Measurements from ENCODE around the gene MED15.
"Not testable (repeated sequence)": the region's sequence is repeated elsewhere in the genome, so short reads cannot be mapped to it uniquely, and the experiment has no call there.

MED15 gene

GRCh38 chr22:20507253-20508066 lies at the start of gene MED15:
Gene MED15 (plus strand): TSS chr22:20507610. CDS start chr22:20507679, 69 bp downstream.
- DNase-seq (ENCODE audit: low read depth, low spot score), result peak; percentile 84

DNA sequence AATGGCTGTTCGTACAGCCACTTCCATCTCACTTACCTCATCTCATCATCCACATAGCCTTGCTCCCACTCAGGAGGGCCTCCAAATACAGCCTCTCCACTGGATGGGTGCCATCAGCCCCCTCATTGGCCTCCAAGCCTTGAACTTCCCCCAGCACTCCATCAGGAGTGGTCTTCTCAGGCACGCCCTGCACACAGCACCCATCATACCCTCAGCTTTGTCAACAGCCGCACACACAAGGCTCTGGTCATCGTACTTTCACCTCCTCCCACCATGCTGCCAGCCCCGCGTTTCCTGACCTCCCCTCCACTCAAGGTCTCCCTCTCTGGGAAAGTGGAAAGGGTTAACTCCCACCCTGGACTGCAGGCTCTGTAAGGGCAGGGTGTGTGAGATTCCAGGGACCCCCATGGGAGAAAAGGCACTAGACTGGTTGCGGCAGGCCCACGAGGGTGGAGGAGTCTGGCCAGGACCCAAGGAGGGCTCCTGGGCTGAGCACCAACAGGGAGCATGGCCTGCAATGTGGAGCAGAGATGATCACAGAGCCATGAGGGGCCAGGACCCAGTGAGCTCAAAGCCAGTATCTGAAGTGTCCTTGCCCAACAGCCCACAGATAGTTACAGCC lies 48.8 kb upstream of the MED15 start:
- no peak for DNase-seq (ENCODE audit: low read depth, low spot score)

GRCh38 chr22:20459152-20459542 lies 48.3 kb upstream of the MED15 start:
- DNase-seq (ENCODE audit: low read depth, low spot score), result no peak

DNA sequence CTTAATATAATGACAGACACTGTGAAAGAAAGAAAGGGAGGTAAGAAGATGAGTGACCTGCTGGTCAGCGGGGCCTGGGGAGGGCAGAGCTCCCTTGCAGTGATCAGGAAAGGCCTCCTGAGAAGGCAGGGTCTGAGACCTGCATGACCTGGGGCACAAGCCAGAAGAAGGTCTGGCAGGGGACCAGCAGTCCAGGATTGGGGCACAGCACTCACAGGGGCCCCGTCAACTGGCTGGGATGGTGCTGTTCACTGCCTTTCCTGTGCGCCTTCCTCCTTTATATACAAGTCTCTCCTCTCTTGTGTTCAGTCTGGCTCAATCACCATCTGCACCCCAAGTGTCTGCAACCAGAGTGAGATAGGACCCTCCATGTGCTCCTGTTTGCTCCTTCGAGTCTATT lies 47.5 kb upstream of the MED15 start:
- no peak for DNase-seq (ENCODE audit: low read depth, low spot score)

- no peak for DNase-seq (ENCODE audit: low read depth, low spot score)
Observed at GRCh38 chr22:20463324-20464095, 43.9 kb upstream of the MED15 start.

GRCh38 chr22:20464096-20464614 lies 43.3 kb upstream of the MED15 start:
- DNase-seq (ENCODE audit: low read depth, low spot score), result peak; percentile 39

- DNase-seq (ENCODE audit: low read depth, low spot score), result no peak
Observed at GRCh38 chr22:20464912-20465758, 42.3 kb upstream of the MED15 start.

DNA sequence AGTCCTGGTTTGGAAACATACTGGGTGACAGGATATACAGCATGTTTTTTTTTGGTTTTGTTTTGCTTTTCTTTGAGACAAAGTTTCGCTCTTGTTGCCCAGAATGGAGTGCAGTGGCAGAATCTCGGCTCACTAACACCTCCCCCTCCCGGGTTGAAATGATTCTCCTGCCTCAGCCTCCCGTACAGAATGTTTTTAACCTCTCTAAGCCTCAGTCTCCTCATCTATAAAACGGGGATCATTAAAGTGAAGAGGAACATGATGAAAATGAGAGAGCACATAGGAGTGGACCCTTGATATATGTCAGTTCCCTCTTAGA lies 41.7 kb upstream of the MED15 start:
- DNase-seq (ENCODE audit: low read depth, low spot score), result no peak

GRCh38 chr22:20466659-20467379 lies 40.6 kb upstream of the MED15 start:
- no peak for DNase-seq (ENCODE audit: low read depth, low spot score)

GRCh38 chr22:20469110-20469868 lies 38.1 kb upstream of the MED15 start:
- no peak for DNase-seq (ENCODE audit: low read depth, low spot score)

GRCh38 chr22:20470525-20470924 lies 36.9 kb upstream of the MED15 start:
- not testable (repeated sequence) for DNase-seq (ENCODE audit: low read depth, low spot score)

DNA sequence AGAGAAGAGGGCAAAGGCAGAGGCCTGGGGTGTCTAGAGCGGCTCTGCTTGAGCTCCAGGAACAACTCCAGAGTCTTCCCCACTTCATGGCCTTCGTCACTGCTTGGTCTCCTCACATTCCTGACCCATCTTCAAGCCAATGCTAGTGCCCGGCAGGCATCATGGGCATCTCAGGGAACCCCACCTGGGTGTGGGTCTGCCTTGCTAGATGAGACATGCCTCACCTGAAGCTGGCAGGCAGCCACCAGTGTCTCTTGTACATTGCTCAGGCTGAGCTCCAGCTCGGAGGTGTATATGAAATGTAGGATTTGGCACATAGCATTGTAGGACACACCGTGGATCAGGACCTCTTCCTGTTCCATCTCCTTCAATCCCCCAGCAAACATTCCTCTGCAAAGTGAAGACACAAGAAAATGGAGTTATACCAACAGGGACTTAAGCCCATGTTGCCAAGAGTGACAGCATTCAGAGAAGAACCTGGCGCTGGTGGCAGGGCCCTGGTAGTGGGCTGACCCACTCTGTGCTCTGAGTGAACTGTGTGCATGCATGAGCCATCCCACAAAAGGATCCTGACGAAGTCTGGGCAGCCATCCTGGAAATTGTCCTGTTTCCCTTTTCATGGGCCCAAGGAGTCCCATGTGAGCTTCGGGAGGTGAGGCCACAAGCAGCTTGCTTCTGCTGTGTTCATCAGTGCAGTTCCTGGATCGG lies 36.1 kb upstream of the MED15 start:
- DNase-seq (ENCODE audit: low read depth, low spot score), result no peak

DNA sequence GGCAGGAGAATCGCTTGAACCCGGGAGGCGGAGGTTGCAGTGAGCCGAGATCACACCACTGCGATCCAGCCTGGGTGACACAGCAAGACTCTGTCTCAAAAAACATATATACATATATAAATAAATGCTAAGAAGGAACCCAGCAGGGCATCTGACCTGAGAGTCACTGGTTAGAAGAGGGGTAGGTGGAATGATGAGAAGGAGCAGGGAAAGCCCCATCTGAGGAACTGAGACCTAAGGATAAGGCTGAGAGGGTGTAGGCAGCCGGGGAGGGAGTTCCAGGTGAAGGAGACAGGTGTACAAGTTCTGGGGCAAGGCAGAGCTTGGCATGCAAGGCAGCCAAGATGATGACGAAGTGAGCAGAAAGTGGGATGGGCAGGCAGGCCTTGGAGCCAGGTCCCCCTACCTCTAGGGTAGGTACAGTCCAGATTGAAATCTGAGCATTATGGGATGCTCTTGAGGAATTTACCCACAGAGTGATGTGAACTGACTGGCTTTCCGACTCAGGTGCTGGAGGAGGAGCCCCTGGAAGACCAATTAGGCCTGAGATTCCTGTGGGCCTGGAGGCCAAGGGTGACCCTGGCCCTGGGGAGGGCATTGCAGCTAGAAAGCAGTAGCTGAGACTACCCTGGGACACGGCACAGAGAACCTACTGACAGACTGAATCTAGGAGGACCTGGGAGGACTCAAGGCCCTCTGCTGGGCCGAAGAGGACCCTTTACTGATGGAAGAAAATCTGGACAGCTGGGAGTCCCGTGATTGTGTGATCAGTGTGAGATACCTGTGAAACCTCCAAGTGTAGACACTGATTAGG lies 34.6 kb upstream of the MED15 start:
- no peak for DNase-seq (ENCODE audit: low read depth, low spot score)

GRCh38 chr22:20475115-20475436 lies 32.3 kb upstream of the MED15 start:
- DNase-seq (ENCODE audit: low read depth, low spot score), result no peak

- DNase-seq (ENCODE audit: low read depth, low spot score), result not testable (repeated sequence)
Observed at GRCh38 chr22:20475569-20475968, 31.8 kb upstream of the MED15 start.

DNA sequence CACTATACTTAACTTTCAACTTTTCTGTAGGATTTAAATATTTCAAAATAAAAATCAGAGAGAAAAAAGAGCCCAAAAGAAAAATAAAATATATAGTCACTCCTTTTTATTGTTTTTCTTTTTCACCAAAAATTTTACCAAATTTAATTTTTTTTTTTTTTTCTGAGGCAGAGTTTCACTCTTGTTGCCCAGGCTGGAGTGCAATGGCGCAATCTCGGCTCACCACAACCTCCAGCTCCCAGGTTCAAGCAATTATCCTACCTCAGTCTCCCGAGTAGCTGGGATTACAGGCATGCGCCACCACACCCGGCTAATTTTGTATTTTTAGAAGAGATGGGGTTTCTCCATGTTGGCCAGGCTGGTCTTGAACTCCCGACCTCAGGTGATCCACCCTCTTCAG lies 29.4 kb upstream of the MED15 start:
- not testable (repeated sequence) for DNase-seq (ENCODE audit: low read depth, low spot score)

GRCh38 chr22:20479612-20480196 lies 27.7 kb upstream of the MED15 start:
- no peak for DNase-seq (ENCODE audit: low read depth, low spot score)

- DNase-seq (ENCODE audit: low read depth, low spot score), result not testable (repeated sequence)
Observed at GRCh38 chr22:20483143-20483506, 24.3 kb upstream of the MED15 start.

All from activated CD4-positive, CD25-positive, alpha-beta regulatory T cell treated with anti-CD3 and anti-CD28 coated beads, Interleukin-2, amount 50 U/mL, for 16 hours (primary cell).